B cell (primary cell): ENCODE data around the gene FBLN7. TPM values are rescaled to one million over a fixed set of nuclear protein-coding genes. Genes with fewer than 3 reads are reported as not detected.

Experiments
- ATAC-seq: fragments of 200-7000 bp; cut with Tn5 transposase; one replicate; pipeline ENCODE4 v1.10.0; 2021; ENCODE audit warnings: low read depth, mild to moderate bottlenecking, moderate number of reproducible peaks, moderate library complexity
- CTCF ChIA-PET: fragments of 350-600 bp; sonication (Branson Sonifier 250); formaldehyde crosslinking; loops from one replicate; lab custom pipeline; 2021; ENCODE audit warnings: antibody characterized with exemption, inconsistent platforms; lab: Charles Lee
- POLR2A ChIA-PET: fragments of 350-600 bp; sonication (Branson Sonifier 250); formaldehyde crosslinking; loops from one replicate; lab custom pipeline; 2021; ENCODE audit warnings: antibody characterized with exemption; lab: Charles Lee
- DNase-seq: peaks from one replicate; pipeline ENCODE4 v3.0.0; 2013
- H2AFZ ChIP-seq: 2 replicates; pipeline ENCODE4 v1.6.1; 2012; ENCODE audit warnings: mild to moderate bottlenecking, low read depth, low read length; ENCODE audit not compliant: insufficient read depth, poor library complexity, severe bottlenecking
- H3K27ac ChIP-seq, 2 donors: 1 replicate in 1 of 2; 2 replicates in 1 of 2; pipeline ENCODE4 v1.5.1; 2012 to 2013; ENCODE audit warnings: low read length in 2 of 2, mild to moderate bottlenecking in 2 of 2, moderate library complexity in 1 of 2
- H3K27me3 ChIP-seq, 4 experiments: fragments of 200-600 bp in 1 of 4; sonication (generic) in 1 of 4; replicated peaks in 1 of 4; 1 replicate in 2 of 4; 2 replicates in 2 of 4; pipeline versions ENCODE4 v1.6.1 to v1.7.0; 2013 to 2016; ENCODE audit warnings: low read length in 3 of 4, mild to moderate bottlenecking in 2 of 4, mixed read lengths in 1 of 4, moderate library complexity in 1 of 4; ENCODE audit not compliant: insufficient read depth in 4 of 4, control insufficient read depth in 3 of 4; ENCODE audit errors: control extremely low read depth in 1 of 4
- H3K36me3 ChIP-seq, 2 experiments: replicated peaks in 1 of 2; 1 replicate in 1 of 2; 2 replicates in 1 of 2; pipeline versions ENCODE4 v1.6.1 to v1.7.1; 2013; ENCODE audit warnings: low read length in 1 of 2; ENCODE audit not compliant: insufficient read depth in 2 of 2, control insufficient read depth in 1 of 2; ENCODE audit errors: control extremely low read depth in 1 of 2, extremely low read depth in 1 of 2
- H3K4me1 ChIP-seq, 2 donors: fragments of 200-600 bp in 1 of 2; sonication (generic) in 1 of 2; 1 replicate in 1 of 2; 2 replicates in 1 of 2; pipeline versions ENCODE4 v1.5.1 to v1.6.1; 2013 to 2017; ENCODE audit warnings: low read length in 2 of 2; ENCODE audit not compliant: control insufficient read depth in 2 of 2, insufficient read depth in 2 of 2
- H3K4me2 ChIP-seq: replicated peaks from 2 replicates; pipeline ENCODE3; 2012; ENCODE audit warnings: mild to moderate bottlenecking, low read depth, low read length; ENCODE audit not compliant: poor library complexity, severe bottlenecking
- H3K4me3 ChIP-seq, 5 experiments: fragments of 200-600 bp in 1 of 5; sonication (generic) in 1 of 5; 1 replicate in 3 of 5; 2 replicates in 2 of 5; pipeline versions ENCODE4 v1.5.1 to v1.7.0; 2011 to 2016; ENCODE audit warnings: low read length in 4 of 5, mild to moderate bottlenecking in 4 of 5, low read depth in 2 of 5, control low read depth in 1 of 5, moderate library complexity in 1 of 5; ENCODE audit not compliant: insufficient read depth in 1 of 5; ENCODE audit errors: control extremely low read depth in 1 of 5, extremely low read depth in 1 of 5
- H3K79me2 ChIP-seq: fragments of 200-600 bp; sonication (generic); one replicate; pipeline ENCODE4 v1.6.0; 2016; ENCODE audit warnings: low read length; ENCODE audit not compliant: control insufficient read depth, insufficient read depth
- H3K9ac ChIP-seq: fragments of 200-600 bp; sonication (generic); 2 replicates; pipeline ENCODE4 v1.6.1; 2017; ENCODE audit warnings: mild to moderate bottlenecking, low read length, moderate library complexity
- H3K9me3 ChIP-seq, 3 donors: one replicate each; pipeline versions ENCODE4 v1.6.1 to v1.7.1; 2013; ENCODE audit warnings: low read length in 2 of 3; ENCODE audit not compliant: control insufficient read depth in 2 of 3, insufficient read depth in 1 of 3; ENCODE audit errors: control extremely low read depth in 1 of 3
- H4K20me1 ChIP-seq: 2 replicates; pipeline ENCODE4 v1.6.0; 2012; ENCODE audit warnings: mild to moderate bottlenecking, low read length; ENCODE audit not compliant: insufficient read depth, control insufficient read depth, poor library complexity, severe bottlenecking
- H3K27ac Mint-ChIP-seq: one replicate; pipeline ENCODE4 v1.8.0; 2021; ENCODE audit warnings: mixed read lengths
- H3K27me3 Mint-ChIP-seq: one replicate; pipeline ENCODE4 v1.8.0; 2021; ENCODE audit warnings: mixed read lengths
- H3K4me1 Mint-ChIP-seq: one replicate; pipeline ENCODE4 v1.8.0; 2021; ENCODE audit warnings: mixed read lengths
- H3K4me3 Mint-ChIP-seq: one replicate; pipeline ENCODE4 v1.8.0; 2021; ENCODE audit warnings: mixed read lengths
- H3K9me3 Mint-ChIP-seq: one replicate; pipeline ENCODE4 v1.8.0; 2022; ENCODE audit warnings: mixed read lengths; ENCODE audit not compliant: insufficient read depth
- CTCF ChIP-seq: fragments of 200-600 bp; IDR thresholded peaks from one replicate; pipeline ENCODE4 v1.8.0; 2022; ENCODE audit warnings: antibody characterized with exemption, mild to moderate bottlenecking
- EZH2 ChIP-seq: IDR thresholded peaks from 2 replicates; pipeline ENCODE4 v1.6.1; 2012; ENCODE audit warnings: borderline replicate concordance, low read depth, mild to moderate bottlenecking, moderate library complexity, low read length; ENCODE audit not compliant: insufficient read depth, poor library complexity, severe bottlenecking
- WGBS: methylation state at CpG from one replicate; pipeline ENCODE4 v1.1.5; 2013; ENCODE audit warnings: missing lambda C conversion rate; ENCODE audit not compliant: insufficient coverage; 5-methylcytosine and 5-hydroxymethylcytosine counted together
- intact Hi-C: fragments of 100-400 bp; cut with micrococcal nuclease; formaldehyde crosslinking; loops from one replicate; pipeline ENCODE4 v1.10.0; 2022
- polyA plus RNA-seq: library from polyadenylated mRNA; depleted of rRNA; stranded (reverse); fragments of >200 nt; gene quantifications from 2 replicates; pipeline ENCODE4 v1.2.3, GENCODE V29; 2012
- total RNA-seq, 2 donors: library from RNA; stranded (reverse); fragments of 120-200 nt in 1 of 2; gene quantifications; 1 replicate in 1 of 2; 2 replicates in 1 of 2; pipeline versions ENCODE4 v1.2.3 to v1.2.4, GENCODE V29; 2013 to 2022

FBLN7 gene
- total and polyA plus RNA-seq, 2 donors (not counting 1 experiment from before 2014, with no cell fraction given) = 0.13 to 1.1 TPM

- 86% methylated on average over 8 of the region's 10 CpGs for WGBS
- Histone ChIP-seq H3K9me3 (no peaks in the 10 kb centered on the region), H3K9ac (no peak overlapping the region), H3K79me2 (peaks cover 3% of the 10 kb centered on the region), H3K27me3 (no peaks in the 10 kb centered on the region), H3K27ac (no peak overlapping the region), H3K4me2 (no peak overlapping the region), H2AFZ (no peak overlapping the region), H3K4me3 (no peak overlapping the region), H3K4me1 (peaks cover 5 to 7% of the 10 kb centered on the region in 2 donors), H4K20me1 (no peaks in the 10 kb centered on the region), H3K36me3 (peaks cover 6 to 66% of the 10 kb centered on the region in 2 experiments)
- Mint-ChIP-seq H3K9me3 (no peaks in the 10 kb centered on the region), H3K27ac (no peak overlapping the region), H3K4me3 (no peak overlapping the region), H3K27me3 (no peaks in the 10 kb centered on the region), H3K4me1 (peaks cover 8% of the 10 kb centered on the region)
- TF ChIP-seq EZH2 (no peak), CTCF (no peak)
- POLR2A ChIA-PET = no interaction called here
- CTCF ChIA-PET = no interaction called here
- no peak for DNase-seq
- intact Hi-C loops = no loop called here
- ATAC-seq = no peak
Measured at GRCh38 chr2:112096098-112096497, 42.1 kb upstream of the FBLN7 start.

DNA sequence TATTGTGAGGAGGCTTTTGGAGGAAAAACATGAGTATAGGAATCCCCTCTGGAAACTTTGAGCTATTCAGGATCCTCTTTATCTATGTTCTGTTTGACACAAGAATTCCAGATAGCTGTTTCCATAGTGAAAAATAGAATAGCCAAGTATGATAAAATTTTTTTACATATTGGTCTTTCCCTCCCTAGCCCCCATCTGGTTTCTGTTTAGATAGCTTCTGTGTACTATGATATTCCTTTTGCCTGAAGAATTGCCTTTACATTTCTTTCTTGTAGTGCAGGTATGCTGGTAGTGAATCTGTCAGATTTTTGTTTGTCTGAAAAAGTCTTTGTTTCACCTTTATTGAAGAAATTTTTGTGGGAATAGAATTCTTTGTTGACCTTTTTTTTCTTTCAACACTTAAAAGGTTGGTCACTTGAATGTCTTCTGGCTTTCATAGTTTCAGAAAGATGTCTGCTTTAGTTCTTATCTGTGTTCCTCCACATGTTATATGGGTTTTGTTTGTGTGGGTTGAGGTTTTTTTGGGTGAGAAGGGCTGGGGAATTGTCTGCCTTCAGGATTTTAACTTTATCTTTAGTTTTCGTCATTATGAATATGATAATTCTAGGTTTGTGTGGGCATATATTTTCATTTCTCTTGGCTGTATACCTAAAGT, 29.9 kb upstream of the FBLN7 start:
- Histone ChIP-seq H4K20me1 (no peaks in the 10 kb centered on the region), H3K4me3 (no peak overlapping the region), H3K27me3 (no peaks in the 10 kb centered on the region), H3K9me3 (peaks cover 0 to 14% (median 5%) of the 10 kb centered on the region in 3 donors), H3K36me3 (peaks cover 10 to 62% of the 10 kb centered on the region in 2 experiments), H3K4me2 (no peak overlapping the region), H3K4me1 (no peaks in the 10 kb centered on the region), H3K9ac (no peak overlapping the region), H3K27ac (no peak overlapping the region), H2AFZ (no peak overlapping the region), H3K79me2 (no peaks in the 10 kb centered on the region)
- TF ChIP-seq EZH2 (no peak), CTCF (no peak)
- Mint-ChIP-seq H3K9me3 (peaks cover 4% of the 10 kb centered on the region), H3K4me3 (no peak overlapping the region), H3K27ac (no peak overlapping the region), H3K27me3 (no peaks in the 10 kb centered on the region), H3K4me1 (no peaks in the 10 kb centered on the region)
- no CpG with 5 or more reads among the region's 1 CpG for WGBS
- intact Hi-C loops = no loop called here
- ChIA-PET POLR2A (no interaction called here), CTCF (interaction anchor here (1.9 kb wide), 1 partner anchor 13 kb away, joined by 7 read pairs; no protein-coding TSS in a partner anchor)
- ATAC-seq (no peak), DNase-seq (no peak)
